OCI-LY1 (cell line): ENCODE results near the gene PPP1R11.
A peak's percentile ranks its signal among the peaks of the same experiment; 100 is the strongest.

Source experiments
- H2AFZ ChIP-seq: fragments of 200-600 bp; sonication (generic), shearing (Covaris generic); 2 replicates; pipeline ENCODE4 v1.6.0; 2014; ENCODE audit warnings: antibody characterized with exemption, mild to moderate bottlenecking, low read length
- H3F3A ChIP-seq: fragments of 200-600 bp; sonication (generic), shearing (Covaris generic); 2 replicates; pipeline ENCODE4 v1.6.0; 2014; ENCODE audit warnings: mild to moderate bottlenecking, antibody characterized with exemption, low read length, moderate library complexity; ENCODE audit not compliant: insufficient read depth
- H3K27ac ChIP-seq: fragments of 200-600 bp; sonication (generic); 2 replicates; pipeline ENCODE4 v1.5.1; 2014; ENCODE audit warnings: low read length, mixed run types, mild to moderate bottlenecking, low read depth; ENCODE audit not compliant: poor library complexity, severe bottlenecking
- H3K27me3 ChIP-seq: fragments of 200-600 bp; sonication (generic); 2 replicates; pipeline ENCODE4 v1.6.0; 2014; ENCODE audit warnings: antibody characterized with exemption, mild to moderate bottlenecking, low read length, moderate library complexity; ENCODE audit not compliant: insufficient read depth
- H3K36me3 ChIP-seq: fragments of 200-600 bp; sonication (generic); 2 replicates; pipeline ENCODE4 v1.6.1; 2014; ENCODE audit warnings: mild to moderate bottlenecking, antibody characterized with exemption, low read length, moderate library complexity, mixed read lengths; ENCODE audit not compliant: insufficient read depth
- H3K4me1 ChIP-seq: fragments of 200-600 bp; sonication (generic); 2 replicates; pipeline ENCODE4 v1.5.1; 2014; ENCODE audit warnings: mild to moderate bottlenecking, low read length, moderate library complexity; ENCODE audit not compliant: insufficient read depth, severe bottlenecking
- H3K4me2 ChIP-seq: fragments of 200-600 bp; sonication (generic), shearing (Covaris generic); 2 replicates; pipeline ENCODE4 v1.6.1; 2014; ENCODE audit warnings: low read length
- H3K4me3 ChIP-seq: fragments of 200-600 bp; sonication (generic); 2 replicates; pipeline ENCODE4 v1.5.1; 2014; ENCODE audit warnings: low read length, low read depth, mild to moderate bottlenecking, mixed read lengths; ENCODE audit not compliant: poor library complexity, severe bottlenecking
- H3K79me2 ChIP-seq: fragments of 200-600 bp; shearing (Covaris generic); 2 replicates; pipeline ENCODE4 v1.6.1; 2016; ENCODE audit warnings: mixed run types, low read length, mixed read lengths; ENCODE audit not compliant: insufficient read depth
- H3K9ac ChIP-seq: fragments of 200-600 bp; sonication (generic), shearing (Covaris generic); 2 replicates; pipeline ENCODE4 v1.6.1; 2014; ENCODE audit warnings: mild to moderate bottlenecking, low read length, mixed read lengths
- H3K9me2 ChIP-seq: fragments of 200-600 bp; sonication (generic), shearing (Covaris generic); 2 replicates; pipeline ENCODE4 v1.6.1; 2014; ENCODE audit warnings: low read depth, mild to moderate bottlenecking, low read length, mixed read lengths
- H3K9me3 ChIP-seq: fragments of 200-600 bp; shearing (Covaris generic); 2 replicates; pipeline ENCODE4 v1.6.1; 2014; ENCODE audit warnings: low read length, mixed read lengths
- H4K20me1 ChIP-seq: fragments of 200-600 bp; sonication (generic), shearing (Covaris generic); 2 replicates; pipeline ENCODE4 v1.6.0; 2016; ENCODE audit warnings: mild to moderate bottlenecking, low read length; ENCODE audit not compliant: insufficient read depth
- EZH2 ChIP-seq: fragments of 200-600 bp; sonication (generic), shearing (Covaris generic); IDR thresholded peaks from 2 replicates; pipeline ENCODE4 v1.8.0; 2017; ENCODE audit warnings: borderline replicate concordance, mixed run types, mild to moderate bottlenecking, antibody characterized with exemption, low read length, moderate library complexity, mixed read lengths
- TF ChIP-seq, protein P1 (sequence below): fragments of 200-600 bp; sonication (generic), shearing (Covaris generic); IDR thresholded peaks from 2 replicates; pipeline ENCODE4 v1.5.1; 2017; ENCODE audit warnings: mild to moderate bottlenecking, antibody characterized with exemption, low read length, moderate library complexity, mixed read lengths

The PPP1R11 gene

DNA sequence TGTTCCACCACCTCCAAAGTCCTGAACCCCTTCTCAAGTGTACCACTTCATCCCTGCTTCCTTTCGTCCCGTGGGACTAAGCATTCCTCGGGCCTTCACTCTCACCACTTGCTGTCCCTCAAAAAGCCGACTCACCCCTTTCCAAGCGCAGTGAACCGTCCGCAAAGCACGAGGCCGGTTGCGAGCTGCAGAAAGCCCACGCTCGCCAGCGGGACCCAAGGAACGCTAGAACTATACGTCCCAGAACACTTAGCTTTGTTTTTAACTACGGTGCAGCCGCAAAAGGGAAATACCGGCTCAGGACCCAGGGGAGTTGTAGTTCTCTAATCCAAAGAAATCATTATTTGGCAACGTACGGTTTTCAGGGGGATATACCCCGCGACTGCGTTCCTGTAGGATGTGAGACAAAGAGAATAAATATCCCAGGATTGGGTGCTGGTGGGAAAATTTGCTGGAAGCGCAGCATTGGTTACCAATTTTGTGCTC is 6.3 kb upstream of the PPP1R11 start:
- Histone ChIP-seq H3K4me1 (peaks cover 35% of the 10 kb centered on the region), H3K36me3 (peaks cover 27% of the 10 kb centered on the region; the same call in 1 of the 2 replicates), H3K79me2 (no peaks in the 10 kb centered on the region; the same call in 1 of the 2 replicates), H3K9me3 (no peaks in the 10 kb centered on the region), H3K27me3 (no peaks in the 10 kb centered on the region), H4K20me1 (no peaks in the 10 kb centered on the region), H3F3A (no peaks in the 10 kb centered on the region), H2AFZ (peak overlapping the region; percentile 76; the same call in 1 of the 2 replicates), H3K9me2 (no peaks in the 10 kb centered on the region), H3K4me2 (peak overlapping the region; percentile 92), H3K9ac (peak overlapping the region; percentile 96), H3K27ac (peak overlapping the region; percentile 27), H3K4me3 (peak overlapping the region; percentile 92)
- TF ChIP-seq EZH2: no peak
- TF ChIP-seq, protein P1, sequence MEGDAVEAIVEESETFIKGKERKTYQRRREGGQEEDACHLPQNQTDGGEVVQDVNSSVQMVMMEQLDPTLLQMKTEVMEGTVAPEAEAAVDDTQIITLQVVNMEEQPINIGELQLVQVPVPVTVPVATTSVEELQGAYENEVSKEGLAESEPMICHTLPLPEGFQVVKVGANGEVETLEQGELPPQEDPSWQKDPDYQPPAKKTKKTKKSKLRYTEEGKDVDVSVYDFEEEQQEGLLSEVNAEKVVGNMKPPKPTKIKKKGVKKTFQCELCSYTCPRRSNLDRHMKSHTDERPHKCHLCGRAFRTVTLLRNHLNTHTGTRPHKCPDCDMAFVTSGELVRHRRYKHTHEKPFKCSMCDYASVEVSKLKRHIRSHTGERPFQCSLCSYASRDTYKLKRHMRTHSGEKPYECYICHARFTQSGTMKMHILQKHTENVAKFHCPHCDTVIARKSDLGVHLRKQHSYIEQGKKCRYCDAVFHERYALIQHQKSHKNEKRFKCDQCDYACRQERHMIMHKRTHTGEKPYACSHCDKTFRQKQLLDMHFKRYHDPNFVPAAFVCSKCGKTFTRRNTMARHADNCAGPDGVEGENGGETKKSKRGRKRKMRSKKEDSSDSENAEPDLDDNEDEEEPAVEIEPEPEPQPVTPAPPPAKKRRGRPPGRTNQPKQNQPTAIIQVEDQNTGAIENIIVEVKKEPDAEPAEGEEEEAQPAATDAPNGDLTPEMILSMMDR: no peak

DNA sequence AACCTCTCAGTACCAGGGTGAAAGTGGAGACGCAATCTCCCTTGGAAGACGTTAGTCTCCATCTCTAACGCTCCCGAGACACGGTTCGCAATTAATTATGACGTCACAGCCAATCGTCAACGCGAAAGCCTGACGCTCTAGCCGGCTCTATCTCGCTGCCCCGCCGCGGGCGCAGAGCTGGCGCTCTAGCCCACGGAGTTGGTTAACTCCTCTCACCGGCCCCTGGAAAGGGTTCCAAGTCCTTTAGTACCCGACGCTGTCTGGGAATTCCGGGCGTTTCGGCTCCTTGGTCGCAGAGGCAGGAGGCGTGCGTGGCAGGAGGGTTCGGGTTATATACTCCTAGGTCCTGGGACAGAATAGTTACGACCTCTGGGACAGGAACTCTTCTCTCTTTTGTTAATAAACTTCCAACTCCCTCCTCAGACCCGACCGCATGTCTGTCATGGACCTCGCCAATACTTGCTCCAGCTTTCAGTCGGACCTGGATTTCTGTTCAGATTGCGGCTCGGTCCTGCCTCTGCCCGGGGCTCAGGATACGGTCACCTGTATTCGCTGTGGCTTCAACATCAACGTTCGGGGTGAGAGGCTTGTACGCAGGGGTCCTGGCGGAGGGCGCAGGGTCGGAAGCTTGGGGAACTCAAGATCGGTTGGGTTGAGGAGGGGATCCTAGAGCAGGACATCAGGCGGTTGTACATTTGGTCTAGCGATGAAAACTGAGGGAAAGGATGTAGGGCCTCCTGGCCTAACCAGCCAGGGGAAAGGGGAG is 5.7 kb upstream of the PPP1R11 start, which contains the start of gene POLR1H:
POLR1H (plus strand) TSS at position 174 of the 766 bp plus-strand sequence; CDS start at position 434, 260 bp downstream.
- peak within 1 kb of the TSS; percentile 76 for H2AFZ ChIP-seq
- H3K79me2 ChIP-seq: no peaks in the 10 kb centered on the region; the same call in 1 of the 2 replicates
- H3K4me1 ChIP-seq: peaks cover 41% of the 10 kb centered on the region
- H3K36me3 ChIP-seq: peaks cover 26% of the 10 kb centered on the region; the same call in 1 of the 2 replicates
- H3K4me2 ChIP-seq: peak within 1 kb of the TSS; percentile 92
- H3K4me3 ChIP-seq: peak within 1 kb of the TSS; percentile 92
- peak within 1 kb of the TSS; percentile 96 for H3K9ac ChIP-seq
- H4K20me1 ChIP-seq: no peaks in the 10 kb centered on the region
- no peaks in the 10 kb centered on the region for H3K9me3 ChIP-seq
- H3K27ac ChIP-seq: peak within 1 kb of the TSS; percentile 66
- no peaks in the 10 kb centered on the region for H3K9me2 ChIP-seq
- no peaks in the 10 kb centered on the region for H3K27me3 ChIP-seq
- H3F3A ChIP-seq: no peaks in the 10 kb centered on the region
- TF ChIP-seq, protein P1: no peak
- no peak for TF ChIP-seq EZH2

DNA sequence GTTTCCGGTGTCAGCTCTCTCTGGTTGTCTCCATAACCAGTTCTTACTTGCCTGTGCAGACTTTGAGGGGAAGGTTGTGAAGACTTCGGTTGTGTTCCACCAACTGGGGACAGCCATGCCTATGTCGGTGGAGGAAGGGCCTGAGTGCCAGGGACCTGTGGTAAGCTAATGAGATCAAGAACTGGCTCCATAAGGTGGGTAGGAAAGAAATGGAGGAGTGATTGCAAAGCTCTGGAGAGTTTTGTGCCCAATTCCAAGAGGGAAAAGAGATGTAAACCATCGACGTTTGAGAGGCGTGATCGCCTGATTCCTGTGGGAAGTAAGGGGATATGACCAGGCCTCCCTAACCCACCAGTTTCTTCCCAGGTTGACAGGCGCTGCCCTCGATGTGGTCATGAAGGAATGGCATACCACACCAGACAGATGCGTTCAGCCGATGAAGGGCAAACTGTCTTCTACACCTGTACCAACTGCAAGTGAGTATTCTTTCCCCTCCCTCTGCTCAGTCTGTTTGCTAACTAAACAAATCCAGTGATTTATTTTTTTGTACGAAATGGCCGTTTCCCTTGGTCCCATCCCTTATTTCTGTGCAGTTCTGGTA is 5.0 kb upstream of the PPP1R11 start:
- Histone ChIP-seq H4K20me1 (no peaks in the 10 kb centered on the region), H3K4me2 (peak overlapping the region; percentile 92), H3K27me3 (no peaks in the 10 kb centered on the region), H3K4me1 (peaks cover 43% of the 10 kb centered on the region), H3K9ac (peak overlapping the region; percentile 96), H3K79me2 (no peaks in the 10 kb centered on the region; the same call in 1 of the 2 replicates), H2AFZ (peak overlapping the region; percentile 51; the same call in 1 of the 2 replicates), H3K27ac (peak overlapping the region; percentile 66), H3F3A (no peaks in the 10 kb centered on the region), H3K36me3 (peaks cover 26% of the 10 kb centered on the region; the same call in 1 of the 2 replicates), H3K4me3 (peak overlapping the region; percentile 92), H3K9me3 (no peaks in the 10 kb centered on the region), H3K9me2 (no peaks in the 10 kb centered on the region)
- TF ChIP-seq EZH2: no peak
- TF ChIP-seq, protein P1: no peak
